NCI-H446 treated with DMSO at 0.1 percent for 48 hours (cell line): ENCODE results near the gene NQO2.

Experiments used
- DNase-seq: peaks from one replicate; lab custom pipeline; 2025; lab: John Stamatoyannopoulos, UW

Gene NQO2

GRCh38 chr6:2999618-3000557 is at the start of gene NQO2:
Gene NQO2 (plus strand): TSS chr6:2999894. CDS start chr6:3006553, 6,659 bp downstream.
- DNase-seq, result peak; percentile 59

DNA sequence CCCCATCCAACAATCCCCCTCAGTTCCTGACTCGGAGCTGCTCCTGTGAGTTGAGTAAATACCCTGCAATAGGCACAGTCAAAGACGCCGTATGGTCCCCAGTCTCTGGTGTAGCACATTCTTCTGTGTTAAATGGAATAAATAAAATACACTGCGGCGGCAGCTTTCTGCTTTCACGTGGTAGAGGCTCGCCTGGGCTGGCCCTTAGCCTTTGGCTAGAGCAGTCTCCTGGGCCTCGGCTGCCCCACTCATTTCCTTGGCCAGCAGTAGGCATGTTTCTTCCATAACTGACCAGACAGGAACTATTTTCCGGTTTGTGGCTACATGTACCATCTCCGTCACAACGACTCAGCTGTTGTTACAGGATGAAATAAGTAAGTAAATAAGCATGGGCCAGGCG is 49.0 kb upstream of the NQO2 start:
- DNase-seq, result no peak

DNA sequence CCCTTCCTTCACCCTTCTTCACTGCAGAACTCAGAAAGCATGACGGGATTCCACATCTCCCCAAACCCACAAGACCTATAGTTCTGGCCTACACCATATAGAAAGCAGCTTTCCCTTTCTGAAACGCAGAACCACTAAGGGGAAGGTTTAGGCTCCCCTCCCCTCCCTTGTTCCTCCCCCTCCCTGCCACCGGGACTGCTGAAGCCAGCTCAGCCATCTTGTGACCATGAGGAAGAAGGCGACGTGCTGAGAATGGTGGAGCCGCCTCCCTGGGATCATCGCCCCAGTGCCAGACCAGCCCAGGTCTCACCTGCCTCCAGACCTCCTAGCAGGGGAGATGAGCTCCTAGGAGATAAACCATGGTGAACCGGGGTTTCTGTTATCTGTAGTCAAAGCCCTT is 48.0 kb upstream of the NQO2 start:
- DNase-seq, result no peak

DNA sequence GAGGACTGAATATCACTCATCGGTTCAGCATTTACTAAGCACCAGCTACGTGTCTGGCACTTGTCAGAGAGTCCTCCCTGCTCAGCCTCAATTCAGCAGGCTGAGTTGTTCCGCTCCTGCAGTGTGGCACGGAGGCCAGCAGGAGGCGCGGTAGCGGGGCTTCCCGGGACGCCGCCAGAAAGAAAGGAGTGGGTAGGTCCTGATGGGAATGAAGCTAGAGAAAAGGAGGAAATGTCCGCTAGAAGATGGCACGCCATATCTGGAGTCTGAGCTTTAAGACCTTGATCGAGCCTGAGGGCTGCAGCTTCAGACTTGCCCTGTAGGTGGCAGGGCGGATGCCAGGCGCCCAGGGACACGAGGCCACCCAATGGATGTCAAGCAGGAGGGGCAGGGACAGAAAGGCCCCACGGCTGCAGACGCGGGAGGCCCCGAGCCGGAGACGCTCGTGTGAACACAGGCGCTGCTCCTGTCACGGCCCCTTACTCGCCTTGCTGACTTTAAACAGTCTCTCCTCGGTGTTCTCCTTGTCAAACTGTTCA is 47.1 kb upstream of the NQO2 start:
- DNase-seq, result peak; percentile 4

DNA sequence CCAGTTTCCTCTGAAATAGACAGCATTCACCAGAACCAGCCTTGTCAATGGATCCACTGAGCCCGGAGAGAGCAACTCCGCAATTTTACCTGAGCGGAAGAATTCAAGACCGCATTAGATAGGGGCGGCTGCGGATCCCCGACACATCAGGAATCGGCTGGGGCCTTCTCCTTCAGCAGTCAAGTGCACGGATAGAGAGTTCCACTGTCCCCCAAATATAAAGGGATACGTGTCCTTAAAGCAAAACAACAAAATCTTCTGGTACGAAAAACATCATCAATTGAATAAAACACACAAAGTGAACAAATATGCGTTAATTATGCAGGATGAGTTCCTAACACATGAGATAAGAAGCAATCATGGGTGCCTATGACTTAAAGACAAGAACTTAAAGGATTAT is 46.6 kb upstream of the NQO2 start:
- DNase-seq, result no peak

GRCh38 chr6:2956930-2957685 is 42.6 kb upstream of the NQO2 start:
- DNase-seq, result no peak

- no peak for DNase-seq
Observed at GRCh38 chr6:2957696-2958330, 41.9 kb upstream of the NQO2 start.

DNA sequence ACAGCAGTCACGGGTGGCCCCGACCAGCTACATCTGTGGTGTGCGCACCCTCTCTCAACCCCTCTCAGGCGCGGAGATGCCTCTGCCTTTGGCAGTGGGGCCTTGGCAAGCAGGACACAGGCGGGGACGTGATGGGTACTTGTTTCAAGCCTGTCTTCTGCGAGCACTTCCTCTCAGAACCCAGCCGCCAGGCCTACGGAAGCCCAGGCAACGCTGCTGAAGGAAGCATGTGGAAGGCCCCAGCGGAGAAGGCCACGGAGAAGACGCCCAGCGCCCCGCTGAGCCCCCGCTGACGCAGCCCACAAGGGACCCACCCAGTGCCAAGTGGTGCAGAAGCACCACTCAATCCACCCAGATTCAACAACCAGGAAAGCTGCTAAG is 41.4 kb upstream of the NQO2 start:
- no peak for DNase-seq

DNA sequence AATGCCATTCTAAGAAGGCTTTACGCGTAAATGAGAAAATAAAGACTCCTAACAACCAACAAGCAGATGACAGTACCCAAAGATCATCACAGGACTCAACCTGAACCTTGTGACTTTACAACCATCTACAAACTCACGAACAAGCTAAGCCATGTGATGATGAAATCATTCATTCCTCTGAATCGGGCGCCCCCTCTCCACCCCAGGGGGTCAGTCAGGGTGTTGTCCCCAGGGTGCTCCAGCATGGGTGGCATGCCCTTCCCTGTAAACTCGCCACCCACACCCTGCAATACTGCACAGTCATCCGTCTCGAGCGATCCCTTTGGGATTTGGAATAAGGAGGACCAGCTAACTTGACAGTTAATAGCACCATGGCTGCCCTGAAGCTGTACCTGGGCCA is 40.9 kb upstream of the NQO2 start:
- DNase-seq, result no peak

DNA sequence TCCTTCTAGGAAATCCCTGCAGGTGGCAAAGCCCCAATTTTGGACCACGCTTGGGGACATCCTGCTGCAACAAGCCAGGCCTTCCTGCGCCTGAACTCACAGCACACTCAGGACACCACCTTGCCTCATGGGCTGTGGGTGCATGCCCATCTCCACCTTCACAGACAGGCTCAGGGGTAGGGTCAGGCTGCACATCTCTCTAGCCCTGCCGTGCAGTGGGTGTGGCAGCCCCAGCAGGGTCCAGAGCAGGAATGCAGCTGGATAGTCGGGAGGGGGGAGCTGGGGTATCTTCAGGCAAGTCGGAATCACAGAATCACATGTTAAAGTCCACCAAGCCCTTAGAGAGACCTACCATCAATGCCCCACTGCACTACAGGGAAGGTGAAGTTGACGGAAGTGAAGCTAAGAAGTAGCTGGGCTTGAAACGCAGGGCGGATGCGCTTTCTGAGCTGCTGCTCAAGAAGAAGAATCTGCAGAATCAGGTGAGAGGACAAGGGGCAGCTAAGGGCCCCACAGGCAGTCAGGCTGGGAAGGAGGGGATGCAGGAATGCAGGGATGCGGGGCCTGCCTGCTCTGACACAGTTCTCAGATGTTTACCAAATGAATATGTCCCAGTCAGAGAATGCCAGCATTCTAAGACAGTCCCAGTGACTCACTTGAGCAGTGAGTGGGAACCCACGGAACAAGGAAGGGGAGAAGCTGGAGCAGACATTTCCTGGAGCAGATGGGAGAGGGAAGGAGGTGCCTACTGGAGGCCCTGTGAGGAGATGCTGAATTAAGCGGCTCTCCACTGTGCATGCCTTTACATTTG is 39.6 kb upstream of the NQO2 start:
- DNase-seq, result no peak

GRCh38 chr6:2960935-2961334 is 38.8 kb upstream of the NQO2 start:
- DNase-seq, result no peak

GRCh38 chr6:2961506-2961905 is 38.2 kb upstream of the NQO2 start:
- no peak for DNase-seq

DNA sequence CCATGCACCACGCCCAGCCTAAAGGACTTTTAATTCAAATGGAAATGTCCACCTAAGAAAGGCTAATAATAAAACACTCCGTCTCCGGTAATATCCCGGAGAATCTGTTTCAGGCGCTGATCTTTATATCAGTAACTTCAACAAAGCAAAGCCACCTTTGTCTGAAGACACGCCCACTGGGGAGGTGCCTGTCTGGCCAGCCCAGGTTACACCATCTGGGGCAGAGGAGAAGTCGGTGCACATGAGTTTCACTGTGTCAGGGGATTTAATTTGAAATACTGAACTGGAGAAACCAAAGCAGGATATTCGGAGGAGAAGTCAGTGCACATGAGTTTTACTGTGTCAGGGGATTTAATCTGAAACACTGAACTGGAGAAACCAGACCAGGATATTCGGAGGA is 37.7 kb upstream of the NQO2 start:
- no peak for DNase-seq

DNA sequence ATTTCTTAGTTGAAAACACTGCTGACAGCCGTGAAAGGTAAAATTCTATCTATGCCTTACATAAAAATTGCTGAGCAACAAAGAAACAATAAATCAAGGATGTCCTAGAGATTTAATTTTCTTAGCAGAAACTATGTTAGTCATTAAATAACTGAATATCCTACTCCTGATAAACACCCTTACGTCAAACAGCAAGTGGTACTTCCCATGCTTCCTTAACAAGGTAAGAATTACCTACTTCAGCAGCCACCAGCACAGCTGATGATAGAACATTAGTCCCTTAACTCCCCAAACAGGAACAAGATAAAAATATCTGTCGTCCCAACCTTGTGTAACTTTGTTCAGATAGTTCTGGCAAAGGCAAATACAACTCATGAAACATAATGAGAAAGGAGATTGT is 37.1 kb upstream of the NQO2 start:
- DNase-seq, result no peak

- no peak for DNase-seq
Observed at GRCh38 chr6:2963756-2964155, 35.9 kb upstream of the NQO2 start.

DNA sequence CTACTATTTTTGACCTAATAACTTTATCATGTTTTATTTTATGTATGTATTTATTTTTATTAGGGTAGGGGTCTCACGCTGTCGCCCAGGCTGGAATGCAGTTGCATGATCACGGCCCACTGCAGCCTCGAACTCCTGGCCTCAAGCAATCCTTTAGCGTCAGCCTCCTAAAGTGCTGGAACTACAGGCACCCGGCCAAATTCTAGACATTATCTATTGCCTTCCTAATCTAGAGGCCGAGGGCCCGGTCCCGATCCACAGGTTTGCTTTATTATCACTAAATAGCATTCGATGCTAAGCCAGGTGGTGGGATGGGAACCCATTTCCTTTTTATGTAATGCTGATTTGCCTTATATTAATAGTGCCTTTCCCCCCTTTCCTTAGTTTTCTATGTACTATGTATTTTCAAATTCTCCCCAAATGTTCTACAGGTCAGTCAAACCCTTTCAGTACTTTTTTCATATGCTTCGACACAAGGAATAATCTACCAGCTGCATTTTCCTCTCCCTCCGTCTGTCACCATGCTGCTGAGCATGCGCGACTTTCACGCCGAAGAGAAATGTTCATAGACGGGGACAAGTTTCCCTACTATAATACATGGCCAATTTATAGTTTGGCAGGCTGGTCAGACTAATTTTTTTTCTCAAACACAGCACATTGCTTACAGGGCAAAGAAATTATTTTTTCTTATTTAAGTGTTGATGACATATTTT is 34.7 kb upstream of the NQO2 start:
- no peak for DNase-seq

DNA sequence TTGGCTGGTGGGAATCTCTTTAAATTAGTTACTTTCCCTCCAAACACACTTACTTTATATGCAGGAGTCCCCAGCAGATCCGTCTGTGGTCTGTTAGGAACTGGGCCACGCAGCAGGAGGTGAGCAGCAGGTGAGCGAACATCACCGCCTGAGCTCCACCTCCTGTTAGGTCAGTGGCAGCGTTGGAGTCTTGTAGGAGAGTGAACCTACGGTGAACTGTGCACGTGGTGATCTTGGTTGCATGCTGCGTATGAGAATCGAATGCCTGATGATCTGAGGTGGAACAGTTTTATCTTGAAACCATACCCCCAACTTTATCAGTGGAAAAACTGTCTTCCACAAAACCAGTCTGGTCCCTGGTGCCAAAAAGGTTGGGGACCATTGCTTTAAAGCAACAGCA is 33.3 kb upstream of the NQO2 start:
- DNase-seq, result no peak

- DNase-seq, result no peak
Observed at GRCh38 chr6:2967936-2968335, 31.8 kb upstream of the NQO2 start.

GRCh38 chr6:2968600-2969135 is 31.0 kb upstream of the NQO2 start:
- DNase-seq, result no peak

- DNase-seq, result no peak
Observed at GRCh38 chr6:2969549-2969948, 30.1 kb upstream of the NQO2 start.
